Epithelial cell of esophagus (primary cell): ENCODE data around the gene TMEM41A.
"Not testable (repeated sequence)": the region's sequence is repeated elsewhere in the genome, so short reads cannot be mapped to it uniquely, and the experiment has no call there.

Experiments used
- DNase-seq: peaks from one replicate; pipeline ENCODE4 v3.0.0; 2010; ENCODE audit warnings: low read depth
- H3K4me3 ChIP-seq: 2 replicates; pipeline ENCODE4 v1.5.1; 2011; ENCODE audit warnings: mild to moderate bottlenecking, low read length, control low read depth
- CTCF ChIP-seq: IDR thresholded peaks from 2 replicates; pipeline ENCODE4 v1.5.1; 2011; ENCODE audit warnings: low read depth, mild to moderate bottlenecking, low read length, control low read depth, inconsistent platforms; ENCODE audit not compliant: insufficient read depth; ENCODE audit errors: missing control alignments

The TMEM41A gene

DNA sequence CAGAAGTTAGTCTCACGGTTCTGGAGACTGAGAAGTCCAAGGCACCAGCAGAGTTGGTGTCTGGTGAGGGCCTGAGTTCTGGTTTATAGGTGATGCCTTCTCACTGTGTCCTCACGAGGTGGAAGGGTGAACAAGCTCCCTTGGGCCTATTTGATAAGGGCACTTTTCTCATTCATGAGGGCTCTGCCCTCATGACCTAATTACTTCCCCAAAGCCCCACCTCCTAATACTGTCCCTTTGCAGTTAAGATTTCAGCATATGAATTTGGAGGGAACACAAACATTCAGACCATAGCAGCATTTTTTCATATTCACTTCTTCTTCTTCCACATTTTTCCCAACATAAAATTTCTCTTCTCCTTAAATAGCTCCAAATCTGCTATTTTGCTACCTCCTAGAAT lies 41.5 kb downstream of the TMEM41A start:
- H3K4me3 ChIP-seq: no peak overlapping the region
- no peak for TF ChIP-seq CTCF
- no peak for DNase-seq

- not testable (repeated sequence) for DNase-seq, H3K4me3 ChIP-seq
These were observed 47.4 kb downstream of the TMEM41A start for GRCh38 chr3:185451432-185451831.

DNA sequence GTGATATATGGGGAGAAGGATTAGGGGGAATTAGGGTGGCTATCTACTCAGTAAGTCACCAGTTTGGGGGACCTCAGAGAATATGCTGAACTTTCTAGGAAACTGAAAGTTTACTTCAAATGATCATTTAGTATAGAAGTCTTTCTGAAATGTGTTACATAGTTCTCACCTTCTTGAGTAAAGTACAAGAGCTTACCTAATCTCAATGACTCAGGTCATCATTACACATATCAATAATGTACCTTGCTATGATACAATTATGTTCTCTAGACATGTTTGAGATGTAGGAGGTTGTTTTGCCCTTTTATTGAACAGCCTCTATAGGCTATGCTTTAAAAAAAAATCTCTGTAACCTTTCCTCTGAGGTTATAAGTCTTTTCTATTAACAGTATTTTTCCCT lies 50.7 kb downstream of the TMEM41A start:
- peak; percentile 39 for DNase-seq
- no peak overlapping the region for H3K4me3 ChIP-seq
- TF ChIP-seq CTCF: no peak

DNA sequence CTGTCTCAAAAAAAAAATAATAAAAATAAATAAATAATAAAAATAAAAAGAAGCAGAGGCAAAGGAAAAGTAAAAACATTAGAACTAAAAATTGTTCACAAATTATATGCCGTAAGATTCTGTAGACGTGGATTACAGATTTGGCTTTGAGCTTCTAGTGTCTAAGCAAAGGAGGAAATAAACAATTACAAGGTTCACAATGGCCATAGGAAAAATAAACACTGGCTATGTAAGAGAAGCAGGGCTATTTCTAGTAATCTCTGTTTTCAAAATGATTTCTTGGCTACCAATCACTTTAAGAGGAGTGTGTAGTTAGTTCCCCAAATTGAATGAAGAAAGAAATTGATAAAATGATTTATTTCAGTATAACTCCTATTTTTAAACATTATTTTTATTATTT lies 54.5 kb downstream of the TMEM41A start:
- H3K4me3 ChIP-seq: no peak overlapping the region
- DNase-seq: no peak
- TF ChIP-seq CTCF: no peak

DNA sequence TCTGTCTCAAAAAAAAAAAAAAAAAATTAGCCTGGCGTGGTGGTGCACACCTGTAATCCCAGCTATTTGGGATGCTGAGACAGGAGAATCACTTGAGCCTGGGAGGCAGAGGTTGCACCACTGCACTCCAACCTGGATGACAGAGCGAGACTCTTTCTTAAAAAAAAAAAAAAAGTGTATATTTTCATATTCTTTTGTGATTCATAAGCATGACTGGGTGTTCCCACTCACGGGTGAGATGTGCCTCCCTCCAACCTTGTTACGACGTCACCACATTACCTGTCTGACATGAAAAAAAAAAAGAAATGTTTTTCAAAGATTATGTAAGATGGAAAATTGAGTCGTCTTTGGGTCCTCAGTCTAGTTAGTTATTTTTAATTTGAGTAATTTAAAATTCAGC lies 56.8 kb downstream of the TMEM41A start:
- no peak overlapping the region for H3K4me3 ChIP-seq
- peak; percentile 13 for DNase-seq
- no peak for TF ChIP-seq CTCF

GRCh38 chr3:185439745-185440466 lies 58.9 kb downstream of the TMEM41A start:
- no peak for TF ChIP-seq CTCF
- no peak overlapping the region for H3K4me3 ChIP-seq
- DNase-seq: no peak
